ENCODE results near the gene UNC45B. TPM values are rescaled to one million over a fixed set of nuclear protein-coding genes. Genes with fewer than 3 reads are reported as not detected.

UNC45B gene
- total and polyA plus RNA-seq, 2 of the 8 experiments (the other 6 are each of a cell fraction or from before 2014, with no cell fraction given) = 0.06 to 0.15 TPM

DNA sequence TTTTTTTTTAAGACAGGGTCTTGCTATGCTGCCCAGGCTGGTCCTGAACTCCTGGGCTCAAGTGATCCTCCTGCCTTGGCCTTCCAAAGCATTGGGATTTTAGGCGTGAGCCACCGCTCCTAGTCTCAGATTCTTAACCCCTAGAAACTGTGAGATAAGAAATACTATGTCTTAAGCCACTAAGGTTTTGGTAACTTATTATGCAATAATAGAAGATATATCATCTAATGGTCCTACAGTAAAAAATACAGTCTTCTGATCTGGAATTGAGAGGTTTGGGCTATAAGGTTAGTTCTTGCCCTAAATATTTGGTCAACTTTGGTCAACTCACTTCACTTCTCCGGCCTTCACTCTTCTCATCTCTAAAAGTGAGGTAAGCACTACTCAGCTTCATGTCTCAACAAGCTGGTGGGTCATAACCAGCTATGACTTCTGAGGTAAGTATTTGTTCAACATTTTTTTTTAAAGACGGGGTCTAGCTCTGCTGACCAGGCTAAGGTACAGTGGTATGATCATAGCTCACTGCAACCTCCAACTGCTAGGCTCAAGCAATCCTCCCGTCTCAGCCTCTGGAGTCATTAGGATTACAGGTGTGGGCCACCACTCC is 42.7 kb upstream of the UNC45B start:
- Histone ChIP-seq H3K9me3 (ENCODE audit: insufficient read depth in 2 of 2, low read depth in 1 of 2, low read length in 1 of 2) (no peaks in the 10 kb centered on the region), H2BK15ac (ENCODE audit: low read length) (no peak overlapping the region), H3K79me1 (ENCODE audit: low read depth, low read length) (peaks cover 2% of the 10 kb centered on the region; the same call in 1 of the 2 replicates), H2BK20ac (ENCODE audit: low read length) (no peak overlapping the region), H3K4me2 (ENCODE audit: insufficient read depth in 1 of 2, low read depth in 2 of 2, low read length in 2 of 2) (no peak overlapping the region), H4K91ac (replicated peaks; ENCODE audit: insufficient read length, low read length) (no peak overlapping the region), H3K56ac (replicated peaks; ENCODE audit: insufficient read length, low read depth, low read length) (no peak overlapping the region), H3K18ac (ENCODE audit: extremely low read depth, low read length) (no peak overlapping the region), H3K4me3 (ENCODE audit: extremely low read depth in 1 of 4, insufficient read depth in 2 of 4, low read depth in 3 of 4, low read length in 4 of 4) (no peak overlapping the region), H3K27ac (ENCODE audit: low read depth, low read length) (no peak overlapping the region), H3K4ac (replicated peaks; ENCODE audit: insufficient read length, low read depth, low read length) (no peak overlapping the region), H3K14ac (ENCODE audit: insufficient read length) (no peak overlapping the region), H3K27me3 (replicated peaks in 1 of 4; ENCODE audit: control insufficient read depth in 3 of 4, extremely low read depth in 1 of 4, insufficient read depth in 3 of 4, low read length in 3 of 4) (no peaks in the 10 kb centered on the region), H2BK5ac (ENCODE audit: low read depth, low read length) (no peak overlapping the region), H4K5ac (ENCODE audit: insufficient read length, low read depth, low read length) (no peak overlapping the region), H2AFZ (ENCODE audit: low read length) (no peak overlapping the region), H4K8ac (ENCODE audit: extremely low read depth, insufficient read depth, low read length) (no peak overlapping the region), H3K36me3 (ENCODE audit: control insufficient read depth in 2 of 4, insufficient read depth in 4 of 4, low read length in 3 of 4) (peaks cover 6 to 9% (median 7%) of the 10 kb centered on the region in 4 experiments; a peak in 5 of 8 replicates), H3K9ac (replicated peaks in 1 of 4; ENCODE audit: extremely low read depth in 1 of 4, low read depth in 3 of 4, low read length in 3 of 4) (no peak overlapping the region), H2BK120ac (replicated peaks; ENCODE audit: low read depth, low read length) (no peak overlapping the region), H3K79me2 (ENCODE audit: control insufficient read depth in 1 of 2, insufficient read depth in 2 of 2, low read length in 2 of 2) (no peaks in the 10 kb centered on the region), H4K20me1 (replicated peaks in 1 of 2; ENCODE audit: control insufficient read depth in 1 of 2, insufficient read depth in 2 of 2, low read length in 2 of 2) (no peaks in the 10 kb centered on the region), H2BK12ac (ENCODE audit: low read depth, low read length) (no peak overlapping the region), H3K4me1 (replicated peaks in 1 of 4; ENCODE audit: control insufficient read depth in 3 of 4, insufficient read depth in 4 of 4, low read length in 3 of 4) (no peaks in the 10 kb centered on the region), H3K23ac (ENCODE audit: insufficient read length) (no peak overlapping the region), H3K23me2 (ENCODE audit: low read depth, low read length) (no peaks in the 10 kb centered on the region), H2AK5ac (ENCODE audit: low read depth, low read length) (no peak overlapping the region)
- 93% methylated on average over 5 of the region's 5 CpGs; no CpG with 5 or more reads in 1 of the 2 experiments for WGBS, 2 experiments (ENCODE audit: extremely low coverage in 1 of 2, insufficient coverage in 1 of 2, insufficient read length in 1 of 2, insufficient replicate concordance in 2 of 2, low coverage in 1 of 2, low lambda C conversion rate in 2 of 2, missing lambda C conversion rate in 1 of 2)
- TF ChIP-seq E2F6 (IDR thresholded peaks at IDR 0.05) = no peak
- TF ChIP-seq BCL11A (IDR thresholded peaks at IDR 0.05; ENCODE audit: low read depth in 2 of 2, low read length in 2 of 2) = no peak
- no peak for TF ChIP-seq TAF1 (IDR thresholded peaks at IDR 0.05; ENCODE audit: low read depth, low read length)
- TF ChIP-seq BACH1 (IDR thresholded peaks at IDR 0.05; ENCODE audit: low read length) = no peak
- TF ChIP-seq RXRA (IDR thresholded peaks at IDR 0.05; ENCODE audit: insufficient read depth, low read depth, low read length) = no peak
- TF ChIP-seq JUN (IDR thresholded peaks at IDR 0.05; ENCODE audit: low read depth, low read length) = no peak
- no peak for DNase-seq (ENCODE audit: low read depth in 1 of 2, low spot score in 2 of 2)
- ChIA-PET CTCF (ENCODE audit: partially characterized antibody) (interaction anchor here (1.2 to 2.1 kb wide), 2 partner anchors 10 to 15 kb away, joined by 3 to 9 read pairs; partner anchors contain the start of gene RAD51D), POLR2A (ENCODE audit: partially characterized antibody) (interaction anchor here (3.0 kb wide), 1 partner anchor 11 kb away, joined by 15 read pairs; no protein-coding TSS in a partner anchor)
- no peak for FAIRE-seq
